Measurements from ENCODE around the gene C22orf39. TPM values are rescaled to one million over a fixed set of nuclear protein-coding genes. Genes with fewer than 3 reads are reported as not detected.

C22orf39 gene
- total RNA-seq, 1 experiment from 2014 or later: 42.3 TPM

- Histone ChIP-seq H3K36me3 (replicated peaks; ENCODE audit: control insufficient read depth, insufficient read depth, low read length) (peaks cover 43% of the 10 kb centered on the region), H3K4me3 (ENCODE audit: insufficient read depth, low read depth, low read length) (no peak overlapping the region), H3K27me3 (ENCODE audit: control insufficient read depth, insufficient read depth, low read length) (no peaks in the 10 kb centered on the region)
- DNase-seq: no peak
These were observed 51.0 kb downstream of the C22orf39 start for GRCh38 chr22:19396561-19396933.

GRCh38 chr22:19395276-19395675 lies 52.2 kb downstream of the C22orf39 start:
- Histone ChIP-seq H3K36me3 (replicated peaks; ENCODE audit: control insufficient read depth, insufficient read depth, low read length) (peaks cover 47% of the 10 kb centered on the region), H3K4me3 (ENCODE audit: insufficient read depth, low read depth, low read length) (no peak overlapping the region)

GRCh38 chr22:19394274-19395050 lies 53.0 kb downstream of the C22orf39 start:
- Histone ChIP-seq H3K4me3 (ENCODE audit: insufficient read depth, low read depth, low read length) (no peak overlapping the region), H3K36me3 (replicated peaks; ENCODE audit: control insufficient read depth, insufficient read depth, low read length) (peaks cover 49% of the 10 kb centered on the region), H3K27me3 (ENCODE audit: control insufficient read depth, insufficient read depth, low read length) (no peaks in the 10 kb centered on the region)
- DNase-seq: no peak

More at GRCh38 chr22:19395276-19395675, 52.2 kb downstream of the C22orf39 start:
- no peak for DNase-seq
- H3K27me3 ChIP-seq (ENCODE audit: control insufficient read depth, insufficient read depth, low read length): no peaks in the 10 kb centered on the region

DNA sequence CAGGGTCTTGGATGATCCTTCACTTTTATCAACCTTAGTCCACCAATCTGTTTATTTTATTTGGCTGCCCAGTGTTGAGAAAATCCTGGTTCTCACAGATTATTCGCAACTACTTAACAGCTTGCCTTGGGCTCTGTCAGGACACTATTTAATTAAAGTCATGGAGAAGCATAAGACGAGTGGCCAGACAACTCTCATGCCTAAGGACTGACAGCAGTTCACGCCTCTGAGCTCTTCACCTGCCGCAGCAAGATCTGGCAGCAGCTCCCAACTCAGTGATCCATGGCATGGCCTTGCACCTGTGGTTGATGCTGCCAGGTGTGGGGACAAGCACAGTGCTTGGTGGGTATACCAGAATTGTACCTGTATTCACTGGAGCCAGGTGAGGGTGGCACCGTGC lies 53.8 kb downstream of the C22orf39 start:
- DNase-seq: no peak
- H3K27me3 ChIP-seq (ENCODE audit: control insufficient read depth, insufficient read depth, low read length): no peaks in the 10 kb centered on the region
- no peak overlapping the region for H3K4me3 ChIP-seq (ENCODE audit: insufficient read depth, low read depth, low read length)
- H3K36me3 ChIP-seq (replicated peaks; ENCODE audit: control insufficient read depth, insufficient read depth, low read length): peaks cover 52% of the 10 kb centered on the region

Other genes with a start within 250 kb of the C22orf39 start
- 10.3 and 11.0 TPM in 2 replicates for gene CLTCL1, start 156.0 kb downstream of the C22orf39 start, total RNA-seq (2014; rRNA removed; shearing (Covaris generic))
- gene HIRA, start 16.0 kb downstream of the C22orf39 start, total RNA-seq (2014; rRNA removed; shearing (Covaris generic)): 28.8 and 31.4 TPM in 2 replicates
- gene MRPL40, start 15.2 kb downstream of the C22orf39 start, total RNA-seq (2014; rRNA removed; shearing (Covaris generic)): 20.1 and 20.2 TPM in 2 replicates
- 48.6 and 61.3 TPM in 2 replicates for gene UFD1, start 31.5 kb upstream of the C22orf39 start, total RNA-seq (2014; rRNA removed; shearing (Covaris generic))
- gene CDC45, start 32.2 kb upstream of the C22orf39 start, total RNA-seq (2014; rRNA removed; shearing (Covaris generic)): 35.8 and 36.8 TPM in 2 replicates
- gene CLDN5, start 76.7 kb upstream of the C22orf39 start, total RNA-seq (2014; rRNA removed; shearing (Covaris generic)): 2.0 and 3.0 TPM in 2 replicates

All from H7 (cell line).